K562 (cell line): ENCODE data around the gene USPL1. TPM values are rescaled to one million over a fixed set of nuclear protein-coding genes. Genes with fewer than 3 reads are reported as not detected.

ENCODE experiments used
- ATAC-seq: fragments of 200-7000 bp; cut with Tn5 transposase; 3 replicates; pipeline ENCODE4 v1.9.1; 2020; ENCODE audit warnings: moderate library complexity
- BruUV-seq: library from RNA; stranded (reverse); fragments of 400-500 nt; replicated peaks from 2 replicates; lab custom pipeline; 2021; lab: Mats Ljungman, UMichigan
- CTCF ChIA-PET: fragments of 300-600 bp; formaldehyde crosslinking; extraction: SDS; loops from one replicate; lab custom pipeline; 2021; ENCODE audit warnings: low intra/inter-chr PET ratio; lab: Yijun Ruan, JAX
- POLR2A ChIA-PET: fragments of 300-600, 350-650 bp; sonication (Branson Sonifier 250); formaldehyde crosslinking; extraction: SDS; loops from one replicate; lab custom pipeline; 2021; ENCODE audit warnings: antibody characterized with exemption, inconsistent platforms; lab: Yijun Ruan, JAX
- DNase-seq, 4 experiments: peaks; one replicate each; pipeline versions ENCODE4 v3.0.0 to v3.0.0-alpha.2; 2011 to 2018; ENCODE audit warnings: low spot score in 3 of 4, mixed read lengths in 3 of 4; ENCODE audit errors: extremely low read depth in 1 of 4
- FAIRE-seq: peaks from 2 replicates; lab custom pipeline; 2011; peaks lifted over from hg19 to GRCh38; lab: Jason Lieb, UNC
- H2AFZ ChIP-seq: 2 replicates; pipeline ENCODE4 v1.6.0; 2011; ENCODE audit warnings: low read depth, low read length, control low read depth, inconsistent platforms
- H3K27ac ChIP-seq: fragments of 200-600 bp; 3 replicates; pipeline ENCODE4 v1.8.0; 2011; ENCODE audit warnings: low read depth, mild to moderate bottlenecking, control low read depth, inconsistent platforms, low read length, moderate library complexity, mixed read lengths; ENCODE audit errors: extremely low read depth
- H3K27me3 ChIP-seq, 2 experiments: fragments of 300-600 bp in 1 of 2; 2 replicates in 1 of 2; 3 replicates in 1 of 2; pipeline versions ENCODE4 v1.6.0 to v1.8.0; 2011; ENCODE audit warnings: inconsistent platforms in 2 of 2, low read length in 2 of 2, mild to moderate bottlenecking in 1 of 2, mixed read lengths in 1 of 2, moderate library complexity in 1 of 2; ENCODE audit not compliant: control insufficient read depth in 2 of 2, insufficient read depth in 2 of 2
- H3K36me3 ChIP-seq: fragments of 300-600 bp; 3 replicates; pipeline ENCODE4 v1.8.0; 2011; ENCODE audit warnings: mild to moderate bottlenecking, low read length, inconsistent platforms; ENCODE audit not compliant: control insufficient read depth, insufficient read depth
- H3K4me1 ChIP-seq, 2 experiments: fragments of 200-600 bp in 1 of 2; replicated peaks in 1 of 2; 2 replicates in 1 of 2; 3 replicates in 1 of 2; pipeline versions ENCODE4 v1.5.1 to v1.8.0; 2011; ENCODE audit warnings: inconsistent platforms in 2 of 2, low read length in 2 of 2, mild to moderate bottlenecking in 1 of 2, mixed read lengths in 1 of 2, moderate library complexity in 1 of 2; ENCODE audit not compliant: control insufficient read depth in 2 of 2, insufficient read depth in 2 of 2
- H3K4me2 ChIP-seq: 2 replicates; pipeline ENCODE4 v1.6.1; 2011; ENCODE audit warnings: low read length, control low read depth, inconsistent platforms, mixed read lengths; ENCODE audit not compliant: insufficient read depth
- H3K4me3 ChIP-seq: fragments of 200-600 bp; sonication (generic), shearing (Covaris generic); 2 replicates; pipeline ENCODE4 v1.5.1; 2016; ENCODE audit warnings: control low read depth, inconsistent platforms
- H3K79me2 ChIP-seq: fragments of 200-600 bp; 3 replicates; pipeline ENCODE4 v1.8.0; 2011; ENCODE audit warnings: low read length, inconsistent platforms; ENCODE audit not compliant: control insufficient read depth, insufficient read depth
- H3K9ac ChIP-seq, 2 experiments: 2 replicates each; pipeline versions ENCODE4 v1.6.0 to v1.6.1; 2011; ENCODE audit warnings: low read depth in 2 of 2, low read length in 2 of 2, control low read depth in 1 of 2, inconsistent platforms in 1 of 2, mild to moderate bottlenecking in 1 of 2, mixed read lengths in 1 of 2; ENCODE audit not compliant: insufficient read depth in 1 of 2
- H3K9me1 ChIP-seq: one replicate; pipeline ENCODE4 v1.6.0; 2011; ENCODE audit warnings: inconsistent platforms, mild to moderate bottlenecking, low read length, moderate library complexity; ENCODE audit not compliant: control insufficient read depth, insufficient read depth
- H3K9me3 ChIP-seq: replicated peaks from 2 replicates; pipeline ENCODE4 v1.5.1; 2011; ENCODE audit warnings: low read depth, low read length, inconsistent platforms; ENCODE audit not compliant: control insufficient read depth, insufficient read depth
- H4K20me1 ChIP-seq: replicated peaks from 2 replicates; pipeline ENCODE4 v1.6.1; 2011; ENCODE audit warnings: low read length, inconsistent platforms, mixed read lengths; ENCODE audit not compliant: control insufficient read depth, insufficient read depth
- CHD7 ChIP-seq: fragments of 200-600 bp; sonication (generic); IDR thresholded peaks from one replicate; pipeline ENCODE4 v1.6.1; 2012; ENCODE audit warnings: mild to moderate bottlenecking, low read depth, low read length, inconsistent platforms
- GABPA ChIP-seq: fragments of 200-800 bp; sonication (Bioruptor generic); conservative IDR thresholded peaks from 2 replicates; pipeline ENCODE4 v1.6.1; 2016; ENCODE audit warnings: low read depth, missing genetic modification characterization, missing compliant biosample characterization
- HNRNPL ChIP-seq: fragments of 200-400 bp; formaldehyde crosslinking; IDR thresholded peaks from 2 replicates; pipeline ENCODE4 v1.6.1; 2017; ENCODE audit warnings: low read depth, mild to moderate bottlenecking, low read length
- PCBP2 ChIP-seq: fragments of 200-400 bp; formaldehyde crosslinking; IDR thresholded peaks from 2 replicates; pipeline ENCODE4 v1.6.1; 2018; ENCODE audit warnings: low read length, low read depth, mild to moderate bottlenecking, moderate library complexity; ENCODE audit not compliant: poor library complexity, severe bottlenecking
- PPARD ChIP-seq: fragments of 250-450 bp; sonication (Bioruptor Pico); IDR thresholded peaks from 2 replicates; pipeline ENCODE4 v1.8.0; 2022; ENCODE audit warnings: inconsistent platforms, mild to moderate bottlenecking, moderate library complexity
- RBM25 ChIP-seq: fragments of 200-400 bp; formaldehyde crosslinking; IDR thresholded peaks from 2 replicates; pipeline ENCODE4 v1.6.1; 2018; ENCODE audit warnings: low read length, low read depth, moderate library complexity; ENCODE audit not compliant: severe bottlenecking
- SAFB2 ChIP-seq: fragments of 200-400 bp; formaldehyde crosslinking; IDR thresholded peaks from 2 replicates; pipeline ENCODE4 v1.6.1; 2018; ENCODE audit warnings: borderline replicate concordance, low read length, low read depth, moderate library complexity; ENCODE audit not compliant: severe bottlenecking
- SREBF2 ChIP-seq: sonication (generic); formaldehyde crosslinking; IDR thresholded peaks from 2 replicates; pipeline ENCODE4 v1.4.0; 2020; ENCODE audit warnings: mild to moderate bottlenecking, missing genetic modification reagents
- ZFP36 ChIP-seq: fragments of 150-350 bp; IDR thresholded peaks from 2 replicates; pipeline ENCODE4 v1.6.1; 2018; ENCODE audit warnings: low read length, low read depth; ENCODE audit not compliant: partially characterized antibody
- ZNF668 ChIP-seq: fragments of 250-450 bp; sonication (Bioruptor Pico); IDR thresholded peaks from 2 replicates; pipeline ENCODE4 v1.8.0; 2022; ENCODE audit warnings: mild to moderate bottlenecking, inconsistent platforms
- WGBS: fragments of 100-300 bp; shearing (Covaris generic); methylation state at CpG from one replicate; pipeline ENCODE4 v1.1.6; 2016; ENCODE audit warnings: low coverage, mixed read lengths; ENCODE audit not compliant: insufficient coverage; ENCODE audit errors: missing lambda C conversion rate; 5-methylcytosine and 5-hydroxymethylcytosine counted together
- in situ Hi-C: fragments of 300-500 bp; cut with MboI; formaldehyde crosslinking; loops from 4 replicates; pipeline ENCODE4 v1.15.0; 2018; ENCODE audit warnings: inconsistent platforms, mixed read lengths
- intact Hi-C: fragments of 100-400 bp; cut with micrococcal nuclease; formaldehyde crosslinking; loops from 2 replicates; pipeline ENCODE4 v1.14.2; 2022
- polyA plus RNA-seq, 8 experiments: library from polyadenylated mRNA; depleted of rRNA in 4 of 8; stranded (reverse) in 5 of 8; unstranded in 3 of 8; fragments of >200 nt; fragmentation: Nextera tagmentation in 2 of 8; fragmentation: Illumina TruSeq in 1 of 8; extraction: Ambion mirVana in 2 of 8; extraction: Trizol in 1 of 8; gene quantifications; 2 replicates each; pipeline versions ENCODE4 v1.2.1 to v1.2.3, GENCODE V29; 2011 to 2014; ENCODE audit warnings: inconsistent platforms in 1 of 8, missing spikeins in 1 of 8
- total RNA-seq, 7 experiments: library from RNA; depleted of rRNA in 6 of 7; stranded (reverse); fragments of >200 nt in 6 of 7; fragmentation: Illumina TruSeq in 2 of 7; extraction: Trizol in 2 of 7; gene quantifications; 2 replicates each; pipeline versions ENCODE4 v1.2.1 to v1.2.3, GENCODE V29; 2011 to 2021; ENCODE audit warnings: low replicate concordance in 1 of 7

The USPL1 gene
- total and polyA plus RNA-seq, 9 of the 15 experiments (the other 6 are each of a cell fraction or from before 2014, with no cell fraction given) = 5.5 to 18.0 (median 12.0) TPM

DNA sequence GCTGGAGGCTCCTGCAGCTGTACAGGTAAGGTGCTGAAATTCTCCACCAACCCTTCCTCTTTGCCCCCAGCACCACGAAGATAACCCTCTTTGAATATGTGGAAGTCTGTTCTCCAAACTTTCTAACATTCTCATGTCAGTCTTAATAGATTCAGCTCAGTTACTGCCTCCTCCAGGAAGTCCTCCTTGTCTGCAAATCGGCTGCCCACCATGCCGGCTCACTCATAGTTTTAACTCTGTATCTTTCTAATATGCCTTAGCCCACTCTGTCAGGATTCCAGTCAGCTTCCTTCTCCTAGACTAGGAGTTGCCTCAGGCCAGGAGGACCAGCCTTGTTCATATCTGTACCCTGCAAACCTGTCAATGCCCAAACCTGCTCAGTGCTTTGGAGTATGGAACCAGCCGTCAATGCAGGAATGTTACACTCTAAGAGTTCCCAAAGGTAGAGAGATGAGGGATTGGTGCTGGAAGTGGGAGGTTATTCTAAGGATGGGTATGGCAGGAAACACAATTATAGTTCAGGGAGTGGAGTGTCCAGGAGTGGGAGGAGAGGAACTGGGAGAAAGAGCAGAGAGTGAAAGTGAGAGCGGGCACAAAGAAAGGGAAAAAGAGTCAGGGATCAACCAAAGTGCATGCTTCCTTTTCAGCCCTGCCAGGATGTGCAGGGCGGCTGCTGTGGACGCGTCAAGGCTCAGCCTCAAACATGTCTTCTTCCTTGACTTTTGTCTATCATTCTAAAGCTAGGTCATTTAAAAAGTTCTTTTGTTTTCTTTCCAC lies 79.6 kb downstream of the USPL1 start:
- Histone ChIP-seq H3K4me1 (no peaks in the 10 kb centered on the region), H3K9ac (no peak overlapping the region), H3K79me2 (no peaks in the 10 kb centered on the region), H3K27ac (no peak overlapping the region), H3K4me3 (no peak overlapping the region), H3K27me3 (peaks cover 13 to 34% of the 10 kb centered on the region in 2 experiments), H3K36me3 (no peaks in the 10 kb centered on the region), H3K4me2 (no peak overlapping the region), H4K20me1 (no peaks in the 10 kb centered on the region), H2AFZ (no peak overlapping the region), H3K9me1 (no peaks in the 10 kb centered on the region), H3K9me3 (no peaks in the 10 kb centered on the region)
- TF ChIP-seq CHD7 = no peak
- TF ChIP-seq PPARD (CRISPR knock-in tag) = no peak
- TF ChIP-seq SAFB2 = no peak
- TF ChIP-seq ZNF668 (CRISPR knock-in tag) = no peak
- TF ChIP-seq SREBF2 = no peak
- TF ChIP-seq PCBP2 = no peak
- no peak for TF ChIP-seq GABPA (tag)
- TF ChIP-seq HNRNPL = no peak
- TF ChIP-seq ZFP36 = peak; percentile 88
- peak; percentile 57 for TF ChIP-seq RBM25
- CTCF ChIA-PET = no interaction called here
- DNase-seq (no peak), FAIRE-seq (no peak), ATAC-seq (no peak)
- 0% methylated on average over 7 of the region's 8 CpGs for WGBS
- POLR2A ChIA-PET = interaction anchor here (0.7 kb wide), 1 partner anchor 10 kb away, joined by 4 read pairs; no protein-coding TSS in a partner anchor
- intact Hi-C loops (no loop called here), in situ Hi-C loops (no loop called here)
- no TSS peak for BruUV-seq
